Measurements from ENCODE around the gene PAN3. TPM values are rescaled to one million over a fixed set of nuclear protein-coding genes. Genes with fewer than 3 reads are reported as not detected.

The PAN3 gene
- total and polyA plus RNA-seq, 10 donors: 18.4 to 85.8 (median 70.1) TPM

- no peaks in the 10 kb centered on the region for H3K9me3 ChIP-seq
- no peak overlapping the region for H3K27ac ChIP-seq
- intact Hi-C loops (cut with DNase I; ENCODE audit: low total_unique reads): no loop called here
- 69 to 81% (median 72%) methylated on average over 8 to 9 of the region's 9 CpGs for WGBS, 5 donors
- no peak for DNase-seq
- TF ChIP-seq CTCF (IDR thresholded peaks at IDR 0.05 in 8 of 11, conservative IDR thresholded peaks at IDR 0.05 in 3 of 11) (no peak), POLR2AphosphoS5 (IDR thresholded peaks at IDR 0.05) (no peak), POLR2A (IDR thresholded peaks at IDR 0.05) (no peak)
- H3K27me3 ChIP-seq (replicated peaks in 1 of 7): peaks cover 0 to 7% (median 0%) of the 10 kb centered on the region in 7 donors
- no peak overlapping the region for H3K4me3 ChIP-seq
- no peaks in the 10 kb centered on the region for H3K4me1 ChIP-seq
- no peaks in the 10 kb centered on the region for H3K36me3 ChIP-seq
Measured at GRCh38 chr13:28117689-28118377, 20.5 kb upstream of the PAN3 start.

- Histone ChIP-seq H3K27me3 (replicated peaks in 1 of 7) (peaks cover 0 to 7% (median 0%) of the 10 kb centered on the region in 7 donors), H3K27ac (no peak overlapping the region), H3K36me3 (no peaks in the 10 kb centered on the region), H3K9me3 (no peaks in the 10 kb centered on the region), H3K4me3 (no peak overlapping the region), H3K4me1 (no peaks in the 10 kb centered on the region)
- DNase-seq: no peak
- intact Hi-C loops (cut with DNase I; ENCODE audit: low total_unique reads): no loop called here
- TF ChIP-seq CTCF (IDR thresholded peaks at IDR 0.05 in 8 of 11, conservative IDR thresholded peaks at IDR 0.05 in 3 of 11) (no peak), POLR2AphosphoS5 (IDR thresholded peaks at IDR 0.05) (no peak), POLR2A (IDR thresholded peaks at IDR 0.05) (no peak)
Measured at GRCh38 chr13:28120317-28120716, 18.0 kb upstream of the PAN3 start.

- intact Hi-C loops (cut with DNase I; ENCODE audit: low total_unique reads): no loop called here
- H3K4me1 ChIP-seq: no peaks in the 10 kb centered on the region
- WGBS, 5 donors: 94 to 98% (median 96%) methylated on average over 8 of the region's 8 CpGs
- peaks cover 0 to 7% (median 0%) of the 10 kb centered on the region in 7 donors for H3K27me3 ChIP-seq (replicated peaks in 1 of 7)
- H3K9me3 ChIP-seq: no peaks in the 10 kb centered on the region
- no peak for DNase-seq
- no peak overlapping the region for H3K27ac ChIP-seq
- TF ChIP-seq CTCF (IDR thresholded peaks at IDR 0.05 in 8 of 11, conservative IDR thresholded peaks at IDR 0.05 in 3 of 11): no peak
- TF ChIP-seq POLR2AphosphoS5 (IDR thresholded peaks at IDR 0.05): no peak
- TF ChIP-seq POLR2A (IDR thresholded peaks at IDR 0.05): no peak
- no peak overlapping the region for H3K4me3 ChIP-seq
- H3K36me3 ChIP-seq: no peaks in the 10 kb centered on the region
Measured at GRCh38 chr13:28121224-28121623, 17.1 kb upstream of the PAN3 start.

GRCh38 chr13:28128030-28128429 lies 10.3 kb upstream of the PAN3 start:
- DNase-seq: no peak
- Histone ChIP-seq H3K4me3 (no peak overlapping the region), H3K27me3 (replicated peaks in 1 of 7) (no peaks in the 10 kb centered on the region), H3K4me1 (no peaks in the 10 kb centered on the region), H3K27ac (no peak overlapping the region), H3K9me3 (no peaks in the 10 kb centered on the region), H3K36me3 (no peaks in the 10 kb centered on the region)
- TF ChIP-seq POLR2AphosphoS5 (IDR thresholded peaks at IDR 0.05) (no peak), POLR2A (IDR thresholded peaks at IDR 0.05) (no peak), CTCF (IDR thresholded peaks at IDR 0.05 in 8 of 11, conservative IDR thresholded peaks at IDR 0.05 in 3 of 11) (no peak)
- intact Hi-C loops (cut with DNase I; ENCODE audit: low total_unique reads): no loop called here
